GM12873 (cell line): ENCODE data around the gene HES4.

ENCODE experiments used
- CTCF ChIP-seq: IDR thresholded peaks from 2 replicates; pipeline ENCODE4 v1.5.1; 2012; ENCODE audit warnings: low read depth, mild to moderate bottlenecking, moderate library complexity, low read length, control low read depth; ENCODE audit not compliant: insufficient read depth; ENCODE audit errors: missing control alignments

Gene HES4

GRCh38 chr1:981955-982558 lies 17.8 kb downstream of the HES4 start, which contains the start of gene PERM1:
Gene PERM1, minus strand, starts transcription at chr1:982093. Its CDS starts 1,064 bp downstream, at chr1:981029.
- no peak for TF ChIP-seq CTCF

- TF ChIP-seq CTCF: no peak
Observed at GRCh38 chr1:981491-981954, 18.4 kb downstream of the HES4 start.

- TF ChIP-seq CTCF: no peak
Observed at GRCh38 chr1:980602-981395, 19.1 kb downstream of the HES4 start.

DNA sequence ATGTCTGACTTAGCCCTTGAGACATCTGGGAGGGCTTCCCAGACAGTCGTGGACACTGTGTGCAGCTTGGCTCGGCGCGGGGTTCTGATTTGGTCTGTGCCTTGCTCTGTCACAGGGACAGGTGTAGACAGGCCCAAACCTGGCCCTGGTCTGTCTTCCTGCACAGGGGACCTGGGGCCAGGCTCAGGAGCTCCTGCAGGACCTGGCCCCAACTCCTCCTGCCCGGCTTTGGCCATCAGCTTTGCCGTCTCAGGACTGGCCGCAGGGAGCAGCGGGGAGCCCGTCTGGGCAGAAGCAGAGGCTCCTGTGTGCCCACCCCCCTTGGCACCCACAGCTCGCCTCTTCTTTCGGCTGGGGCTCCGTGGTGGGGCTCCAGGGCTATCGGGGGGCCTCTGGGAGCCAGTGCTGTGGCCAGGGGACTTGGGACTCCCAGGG lies 19.7 kb downstream of the HES4 start:
- TF ChIP-seq CTCF: no peak

GRCh38 chr1:979744-980072 lies 20.2 kb downstream of the HES4 start:
- no peak for TF ChIP-seq CTCF

DNA sequence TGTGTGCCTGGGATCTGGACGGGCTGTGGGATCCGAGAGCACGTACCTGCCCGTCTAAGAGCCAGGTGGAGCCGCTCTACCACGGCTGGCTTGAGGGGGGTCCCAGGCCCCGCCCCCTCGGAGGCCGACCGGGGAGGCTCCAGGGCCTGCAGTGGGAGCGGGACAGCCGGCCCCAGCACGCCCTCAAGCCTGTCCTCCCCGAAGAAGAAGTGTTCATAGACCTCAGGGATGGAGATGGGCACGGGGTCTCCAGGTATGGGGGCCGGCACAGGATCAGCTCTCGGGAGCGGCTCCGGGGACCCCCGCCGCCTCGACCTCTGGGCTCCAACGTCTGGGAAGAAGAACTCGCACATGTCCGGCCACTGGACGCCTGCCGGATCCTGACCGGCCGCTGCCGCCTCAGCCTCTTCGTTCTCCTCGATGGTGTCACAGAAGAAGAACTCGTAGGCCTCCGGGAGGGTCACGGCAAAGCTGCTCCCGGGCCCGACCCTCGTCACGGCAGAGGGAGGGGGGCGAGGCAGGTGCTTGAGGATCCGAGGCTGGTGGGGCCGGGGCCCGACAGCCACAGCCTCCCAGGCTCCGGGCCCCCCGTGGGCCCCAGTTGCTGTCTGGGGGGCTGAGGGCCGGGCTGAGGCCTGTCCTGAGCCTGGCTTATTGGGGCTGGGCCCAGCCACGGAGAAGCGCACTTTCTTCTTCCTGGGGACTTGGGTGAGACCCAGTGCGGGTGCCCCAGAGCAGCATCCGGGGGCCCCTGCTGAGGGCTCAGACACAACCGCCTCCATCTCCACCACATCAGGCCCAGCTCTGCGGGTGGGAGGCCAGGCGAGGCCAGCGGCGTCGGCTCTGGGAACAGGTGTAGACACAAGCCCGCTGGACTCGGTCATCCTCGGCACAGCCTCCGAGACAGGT lies 20.8 kb downstream of the HES4 start:
- no peak for TF ChIP-seq CTCF
